ENCODE results near the gene IL23A. TPM values are rescaled to one million over a fixed set of nuclear protein-coding genes. Genes with fewer than 3 reads are reported as not detected.
A peak's percentile ranks its signal among the peaks of the same experiment; 100 is the strongest.

The IL23A gene
- total and polyA plus RNA-seq, 2 experiments from 2014 or later, result 0.31 TPM; not detected in 1

GRCh38 chr12:56387152-56387736 is 48.6 kb downstream of the IL23A start:
- WGBS, 2 experiments (ENCODE audit: low coverage in 1 of 2, low lambda C conversion rate in 2 of 2, missing lambda C conversion rate in 2 of 2), result 5 to 12% methylated on average over 7 of the region's 7 CpGs
- Histone ChIP-seq H2AFZ (peak overlapping the region; percentile 88), H3K79me2 (ENCODE audit: insufficient read depth) (no peaks in the 10 kb centered on the region)

GRCh38 chr12:56389412-56389811 is 50.7 kb downstream of the IL23A start:
- Histone ChIP-seq H3K27me3 (replicated peaks; ENCODE audit: insufficient read depth) (no peaks in the 10 kb centered on the region), H3K36me3 (ENCODE audit: low read depth) (no peaks in the 10 kb centered on the region), H3K9me2 (ENCODE audit: insufficient read depth) (no peaks in the 10 kb centered on the region), H3K9ac (no peak overlapping the region), H3K79me2 (ENCODE audit: insufficient read depth) (no peaks in the 10 kb centered on the region), H3K4me3 (no peak overlapping the region), H3K4me2 (ENCODE audit: unreplicated experiment) (no peak overlapping the region), H4K20me1 (ENCODE audit: insufficient read depth) (no peaks in the 10 kb centered on the region), H3K9me3 (ENCODE audit: low read depth) (no peaks in the 10 kb centered on the region), H2AFZ (no peak overlapping the region), H3K4me1 (ENCODE audit: insufficient read depth) (peaks cover 12% of the 10 kb centered on the region; the same call in 1 of the 2 replicates), H3F3A (ENCODE audit: insufficient read depth) (no peaks in the 10 kb centered on the region), H3K27ac (no peak overlapping the region)
- in situ Hi-C loops (cut with MboI), result no loop called here
- DNase-seq, result no peak
- 46 to 52% methylated on average over 5 of the region's 5 CpGs for WGBS, 2 experiments (ENCODE audit: low coverage in 1 of 2, low lambda C conversion rate in 2 of 2, missing lambda C conversion rate in 2 of 2)
- no peak for TF ChIP-seq EZH2 (IDR thresholded peaks at IDR 0.05; ENCODE audit: insufficient read depth, poor library complexity, severe bottlenecking)
- TF ChIP-seq EZH2phosphoT487 (IDR thresholded peaks at IDR 0.05; ENCODE audit: insufficient read depth, low read depth), result no peak

More at GRCh38 chr12:56387152-56387736, 48.6 kb downstream of the IL23A start:
- H3K9ac ChIP-seq, result no peak overlapping the region; the same call in 1 of the 2 replicates
- peak overlapping the region; percentile 37; the same call in 1 of the 2 replicates for H3K4me3 ChIP-seq
- H3K9me3 ChIP-seq (ENCODE audit: low read depth), result no peaks in the 10 kb centered on the region
- DNase-seq, result peak; percentile 38
- H3K4me1 ChIP-seq (ENCODE audit: insufficient read depth), result peaks cover 12% of the 10 kb centered on the region; the same call in 1 of the 2 replicates
- H3F3A ChIP-seq (ENCODE audit: insufficient read depth), result no peaks in the 10 kb centered on the region
- H3K27ac ChIP-seq, result peak overlapping the region; percentile 3; the same call in 1 of the 2 replicates
- H3K36me3 ChIP-seq (ENCODE audit: low read depth), result no peaks in the 10 kb centered on the region
- no peak for TF ChIP-seq EZH2 (IDR thresholded peaks at IDR 0.05; ENCODE audit: insufficient read depth, poor library complexity, severe bottlenecking)
- no peak for TF ChIP-seq EZH2phosphoT487 (IDR thresholded peaks at IDR 0.05; ENCODE audit: insufficient read depth, low read depth)
- no peaks in the 10 kb centered on the region for H3K27me3 ChIP-seq (replicated peaks; ENCODE audit: insufficient read depth)
- no peaks in the 10 kb centered on the region for H4K20me1 ChIP-seq (ENCODE audit: insufficient read depth)
- H3K9me2 ChIP-seq (ENCODE audit: insufficient read depth), result no peaks in the 10 kb centered on the region
- in situ Hi-C loops (cut with MboI), result no loop called here
- peak overlapping the region; percentile 48 for H3K4me2 ChIP-seq (ENCODE audit: unreplicated experiment)

Small RNAs within 50 kb of the gene (small RNA-seq; reads per million reads assigned to genes)
- not detected for gene RNU7-40P (ENCODE audit: low read depth, low replicate concordance)

Other genes with a start within 250 kb of the IL23A start
- 115 and 120 TPM in 2 replicates for gene PA2G4, start 234.3 kb upstream of the IL23A start, total RNA-seq (2014; rRNA removed; shearing (Covaris generic))
- gene PA2G4, start 234.3 kb upstream of the IL23A start, polyA plus RNA-seq (2016; fragmentation: Nextera tagmentation; extraction: Ambion mirVana), result 152 and 157 TPM in 2 replicates
- 1,463 and 1,892 TPM in 2 replicates for gene RPL41, start 222.3 kb upstream of the IL23A start, total RNA-seq (2014; rRNA removed; shearing (Covaris generic))
- 2,480 and 2,545 TPM in 2 replicates for gene RPL41, start 222.3 kb upstream of the IL23A start, polyA plus RNA-seq (2016; fragmentation: Nextera tagmentation; extraction: Ambion mirVana)
- 1.9 and 2.7 TPM in 2 replicates for gene ZC3H10, start 220.6 kb upstream of the IL23A start, total RNA-seq (2014; rRNA removed; shearing (Covaris generic))
- gene ZC3H10, start 220.6 kb upstream of the IL23A start, polyA plus RNA-seq (2016; fragmentation: Nextera tagmentation; extraction: Ambion mirVana), result 3.0 and 3.3 TPM in 2 replicates
- 164 and 216 TPM in 2 replicates for gene ESYT1, start 210.6 kb upstream of the IL23A start, total RNA-seq (2014; rRNA removed; shearing (Covaris generic))
- gene ESYT1, start 210.6 kb upstream of the IL23A start, polyA plus RNA-seq (2016; fragmentation: Nextera tagmentation; extraction: Ambion mirVana), result 108 and 115 TPM in 2 replicates
- 23.5 and 53.2 TPM in 2 replicates for gene MYL6B, start 186.3 kb upstream of the IL23A start, total RNA-seq (2014; rRNA removed; shearing (Covaris generic))
- 67.8 and 72.8 TPM in 2 replicates for gene MYL6B, start 186.3 kb upstream of the IL23A start, polyA plus RNA-seq (2016; fragmentation: Nextera tagmentation; extraction: Ambion mirVana)
- 2,633 and 2,662 TPM in 2 replicates for gene MYL6, start 180.5 kb upstream of the IL23A start, total RNA-seq (2014; rRNA removed; shearing (Covaris generic))
- 3,948 and 3,969 TPM in 2 replicates for gene MYL6, start 180.5 kb upstream of the IL23A start, polyA plus RNA-seq (2016; fragmentation: Nextera tagmentation; extraction: Ambion mirVana)
- 23.4 and 34.0 TPM in 2 replicates for gene SMARCC2, start 149.4 kb upstream of the IL23A start, total RNA-seq (2014; rRNA removed; shearing (Covaris generic))
- gene SMARCC2, start 149.4 kb upstream of the IL23A start, polyA plus RNA-seq (2016; fragmentation: Nextera tagmentation; extraction: Ambion mirVana), result 64.3 and 66.9 TPM in 2 replicates
- gene RNF41, start 117.0 kb upstream of the IL23A start, total RNA-seq (2014; rRNA removed; shearing (Covaris generic)), result 120 and 125 TPM in 2 replicates
- gene RNF41, start 117.0 kb upstream of the IL23A start, polyA plus RNA-seq (2016; fragmentation: Nextera tagmentation; extraction: Ambion mirVana), result 37.6 and 39.4 TPM in 2 replicates
- 29.9 and 42.1 TPM in 2 replicates for gene NABP2, start 114.5 kb upstream of the IL23A start, total RNA-seq (2014; rRNA removed; shearing (Covaris generic))
- gene NABP2, start 114.5 kb upstream of the IL23A start, polyA plus RNA-seq (2016; fragmentation: Nextera tagmentation; extraction: Ambion mirVana), result 40.1 and 40.4 TPM in 2 replicates
- gene SLC39A5, start 108.8 kb upstream of the IL23A start, total RNA-seq (2014; rRNA removed; shearing (Covaris generic)), result not detected in 2 replicates
- gene SLC39A5, start 108.8 kb upstream of the IL23A start, polyA plus RNA-seq (2016; fragmentation: Nextera tagmentation; extraction: Ambion mirVana), result not detected in 2 replicates
- 24.5 and 26.9 TPM in 2 replicates for gene ANKRD52, start 80.5 kb upstream of the IL23A start, total RNA-seq (2014; rRNA removed; shearing (Covaris generic))
- gene ANKRD52, start 80.5 kb upstream of the IL23A start, polyA plus RNA-seq (2016; fragmentation: Nextera tagmentation; extraction: Ambion mirVana), result 61.5 and 61.7 TPM in 2 replicates
- gene COQ10A, start 71.9 kb upstream of the IL23A start, total RNA-seq (2014; rRNA removed; shearing (Covaris generic)), result 8.2 and 10.3 TPM in 2 replicates
- gene COQ10A, start 71.9 kb upstream of the IL23A start, polyA plus RNA-seq (2016; fragmentation: Nextera tagmentation; extraction: Ambion mirVana), result 9.6 and 9.8 TPM in 2 replicates
- gene CS, start 38.6 kb upstream of the IL23A start, total RNA-seq (2014; rRNA removed; shearing (Covaris generic)), result 67.2 and 74.7 TPM in 2 replicates
- 76.2 and 77.8 TPM in 2 replicates for gene CS, start 38.6 kb upstream of the IL23A start, polyA plus RNA-seq (2016; fragmentation: Nextera tagmentation; extraction: Ambion mirVana)
- 89.9 and 97.5 TPM in 2 replicates for gene CNPY2, start 22.9 kb upstream of the IL23A start, total RNA-seq (2014; rRNA removed; shearing (Covaris generic))
- gene CNPY2, start 22.9 kb upstream of the IL23A start, polyA plus RNA-seq (2016; fragmentation: Nextera tagmentation; extraction: Ambion mirVana), result 248 and 253 TPM in 2 replicates
- 20.2 and 22.1 TPM in 2 replicates for gene PAN2, start 4.9 kb upstream of the IL23A start, total RNA-seq (2014; rRNA removed; shearing (Covaris generic))
- gene PAN2, start 4.9 kb upstream of the IL23A start, polyA plus RNA-seq (2016; fragmentation: Nextera tagmentation; extraction: Ambion mirVana), result 7.2 and 9.1 TPM in 2 replicates
- gene STAT2, start 21.2 kb downstream of the IL23A start, total RNA-seq (2014; rRNA removed; shearing (Covaris generic)), result 208 and 220 TPM in 2 replicates
- gene STAT2, start 21.2 kb downstream of the IL23A start, polyA plus RNA-seq (2016; fragmentation: Nextera tagmentation; extraction: Ambion mirVana), result 104 and 109 TPM in 2 replicates
- gene APOF, start 24.0 kb downstream of the IL23A start, total RNA-seq (2014; rRNA removed; shearing (Covaris generic)), result not detected in 2 replicates
- not detected in 2 replicates for gene APOF, start 24.0 kb downstream of the IL23A start, polyA plus RNA-seq (2016; fragmentation: Nextera tagmentation; extraction: Ambion mirVana)
- gene TIMELESS, start 110.5 kb downstream of the IL23A start, total RNA-seq (2014; rRNA removed; shearing (Covaris generic)), result 4.2 and 4.5 TPM in 2 replicates
- 6.8 and 7.9 TPM in 2 replicates for gene TIMELESS, start 110.5 kb downstream of the IL23A start, polyA plus RNA-seq (2016; fragmentation: Nextera tagmentation; extraction: Ambion mirVana)
- gene MIP, start 115.8 kb downstream of the IL23A start, total RNA-seq (2014; rRNA removed; shearing (Covaris generic)), result not detected in 2 replicates
- not detected in 2 replicates for gene MIP, start 115.8 kb downstream of the IL23A start, polyA plus RNA-seq (2016; fragmentation: Nextera tagmentation; extraction: Ambion mirVana)
- gene SPRYD4, start 129.7 kb downstream of the IL23A start, total RNA-seq (2014; rRNA removed; shearing (Covaris generic)), result 1.8 TPM in 2 replicates
- gene SPRYD4, start 129.7 kb downstream of the IL23A start, polyA plus RNA-seq (2016; fragmentation: Nextera tagmentation; extraction: Ambion mirVana), result 1.6 TPM in 2 replicates
- not detected in 2 replicates for gene GLS2, start 149.3 kb downstream of the IL23A start, total RNA-seq (2014; rRNA removed; shearing (Covaris generic))
- gene GLS2, start 149.3 kb downstream of the IL23A start, polyA plus RNA-seq (2016; fragmentation: Nextera tagmentation; extraction: Ambion mirVana), result 0.20 TPM in 1 of 2 replicates, not detected in the other
- gene RBMS2, start 182.9 kb downstream of the IL23A start, total RNA-seq (2014; rRNA removed; shearing (Covaris generic)), result 23.8 and 28.7 TPM in 2 replicates
- gene RBMS2, start 182.9 kb downstream of the IL23A start, polyA plus RNA-seq (2016; fragmentation: Nextera tagmentation; extraction: Ambion mirVana), result 20.9 and 28.7 TPM in 2 replicates

Data from GM23248 (cell line).